Measurements from ENCODE around the gene BCL2L12. TPM values are rescaled to one million over a fixed set of nuclear protein-coding genes. Genes with fewer than 3 reads are reported as not detected.

Gene BCL2L12
- total and polyA plus RNA-seq, 2 of the 13 experiments (the other 11 are each of a cell fraction or from before 2014, with no cell fraction given) = 26.8 to 40.8 TPM

GRCh38 chr19:49666120-49666444, 349 bp downstream of the BCL2L12 start:
- no peaks in the 10 kb centered on the region; a peak in 1 of 5 replicates for H3K27me3 ChIP-seq (ENCODE audit: control insufficient read depth in 1 of 2, insufficient read depth in 2 of 2, low read length in 2 of 2)
- ChIA-PET CTCF (ENCODE audit: low intra/inter-chr PET ratio, low total read pairs) (no interaction called here), POLR2A (interaction anchor here (3.3 to 5.7 kb wide), 2 partner anchors 11 to 24 kb away, joined by 36 to 92 read pairs; partner anchors contain the start of genes PRMT1, RRAS and SCAF1)
- in situ Hi-C loops (cut with HindIII; ENCODE audit: extremely low pct_ligation_motif_present, low pct_unique_long_range_greater_than_20kb) (no loop called here), intact Hi-C loops (cut with micrococcal nuclease; ENCODE audit: unreplicated experiment) (no loop called here)
- no peak for FAIRE-seq
- H3K4me3 ChIP-seq (replicated peaks in 1 of 3; ENCODE audit: insufficient read depth in 1 of 3, low read depth in 2 of 3, low read length in 3 of 3) = peak overlapping the region; percentile 63 to 96 (median 93)
- peaks cover 5% of the 10 kb centered on the region; the same call in 1 of the 2 replicates for H4K20me1 ChIP-seq (ENCODE audit: insufficient read depth, low read length)
- TSS peak; percentile 85 for BruUV-seq (replicated peaks)
- WGBS (ENCODE audit: low lambda C conversion rate) = no CpG with 5 or more reads among the region's 9 CpGs
- ATAC-seq = peak; percentile 24
- no peaks in the 10 kb centered on the region for H3K9me3 ChIP-seq (ENCODE audit: low read length)
- H2AFZ ChIP-seq (ENCODE audit: low read length) = no peak overlapping the region
- peaks cover 9 to 25% of the 10 kb centered on the region in 2 experiments for H3K36me3 ChIP-seq (replicated peaks in 1 of 2; ENCODE audit: control insufficient read depth in 1 of 2, insufficient read depth in 2 of 2, low read length in 2 of 2)
- H3K4me1 ChIP-seq (ENCODE audit: insufficient read depth, low read length) = peaks cover 30% of the 10 kb centered on the region
- H3K79me2 ChIP-seq (ENCODE audit: insufficient read depth, low read length) = peaks cover 30% of the 10 kb centered on the region
- H3K4me2 ChIP-seq (ENCODE audit: low read depth, low read length) = peak overlapping the region; percentile 98
- H3K27ac ChIP-seq (ENCODE audit: extremely low read length, insufficient read depth, low read length) = peak overlapping the region; percentile 74
- H3K9ac ChIP-seq (ENCODE audit: insufficient read depth, low read depth, low read length) = peak overlapping the region; percentile 90
- DNase-seq (ENCODE audit: low spot score) = no peak
- TF ChIP-seq CC2D1A (CRISPR knock-in tag; IDR thresholded peaks at IDR 0.05) (no peak), ZNF83 (CRISPR knock-in tag; IDR thresholded peaks at IDR 0.05; ENCODE audit: borderline replicate concordance) (peak; percentile 5; the same call in 1 of the 2 replicates), ZBTB37 (CRISPR knock-in tag; IDR thresholded peaks at IDR 0.05) (no peak), KLF12 (CRISPR knock-in tag; IDR thresholded peaks at IDR 0.05; ENCODE audit: borderline replicate concordance) (0 out of 2 replicates have a peak, but pooled peaks have one; percentile 2), ZBTB8A (CRISPR knock-in tag; IDR thresholded peaks at IDR 0.05; ENCODE audit: borderline replicate concordance, low read depth) (no peak), ZNF256 (CRISPR knock-in tag; conservative IDR thresholded peaks at IDR 0.05) (0 out of 2 replicates have a peak, but pooled peaks have one; percentile 14), GMEB1 (CRISPR knock-in tag; IDR thresholded peaks at IDR 0.05; ENCODE audit: borderline replicate concordance) (0 out of 2 replicates have a peak, but pooled peaks have one; percentile 8), ARID5B (CRISPR knock-in tag; IDR thresholded peaks at IDR 0.05) (no peak), SALL1 (CRISPR knock-in tag; IDR thresholded peaks at IDR 0.05) (0 out of 2 replicates have a peak, but pooled peaks have one; percentile 2), ZNF616 (CRISPR knock-in tag; IDR thresholded peaks at IDR 0.05; ENCODE audit: low read depth) (no peak), RXRB (CRISPR knock-in tag; IDR thresholded peaks at IDR 0.05; ENCODE audit: borderline replicate concordance) (no peak), FOXP4 (CRISPR knock-in tag; IDR thresholded peaks at IDR 0.05) (peak; percentile 1; the same call in 1 of the 2 replicates), RBM39 (IDR thresholded peaks at IDR 0.05; ENCODE audit: low read depth, low read length, poor library complexity, severe bottlenecking) (no peak), CEBPB (IDR thresholded peaks at IDR 0.05; ENCODE audit: borderline replicate concordance, low read depth, low read length) (no peak), HOXA5 (CRISPR knock-in tag; IDR thresholded peaks at IDR 0.05) (0 out of 2 replicates have a peak, but pooled peaks have one; percentile 6)

All from HepG2 (cell line).